ENCODE measurements around the gene NINJ1. TPM values are rescaled to one million over a fixed set of nuclear protein-coding genes. Genes with fewer than 3 reads are reported as not detected.

The NINJ1 gene
- polyA plus RNA-seq, 1 of the 3 experiments (the other 2 are of a cell fraction), result 31.7 TPM

DNA sequence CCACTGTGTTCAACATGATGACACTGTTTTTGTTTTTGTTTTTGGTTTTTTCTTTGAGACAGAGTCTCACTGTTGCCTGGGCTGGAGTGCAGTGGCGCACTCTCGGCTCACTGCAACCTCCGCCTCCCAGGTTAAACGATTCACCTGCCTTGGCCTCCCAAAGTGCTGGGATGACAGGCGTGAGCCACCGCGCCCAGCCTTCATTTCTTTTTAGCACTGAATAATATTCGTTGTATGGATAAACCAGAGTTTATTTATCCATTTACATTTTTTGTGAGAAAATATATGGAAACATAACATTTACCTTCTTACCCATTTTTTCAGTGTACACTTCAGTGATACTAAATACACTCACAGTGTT is 33.8 kb downstream of the NINJ1 start:
- Histone ChIP-seq H3K79me2 (ENCODE audit: insufficient read depth) (peaks cover 87% of the 10 kb centered on the region), H3K36me3 (replicated peaks in 1 of 2; ENCODE audit: control insufficient read depth in 1 of 2, insufficient read depth in 2 of 2, low read length in 1 of 2) (peaks cover 0 to 15% of the 10 kb centered on the region in 2 experiments), H3K27me3 (ENCODE audit: insufficient read depth) (no peaks in the 10 kb centered on the region), H3K27ac (ENCODE audit: low read depth in 2 of 2, low read length in 1 of 2) (no peak overlapping the region), H3K9me2 (no peaks in the 10 kb centered on the region), H3K9me3 (0 out of 2 replicates have a peak, but pooled peaks cover 3% of the 10 kb centered on the region), H3F3A (replicated peaks; ENCODE audit: insufficient read depth) (peaks cover 21% of the 10 kb centered on the region), H3K4me2 (no peak overlapping the region), H3K9ac (no peak overlapping the region), H2AFZ (ENCODE audit: low read depth) (no peak overlapping the region), H3K4me3 (ENCODE audit: low read depth in 2 of 2, low read length in 1 of 2) (no peak overlapping the region), H3K4me1 (ENCODE audit: control insufficient read depth in 1 of 2, insufficient read depth in 2 of 2, low read depth in 1 of 2, low read length in 1 of 2) (peaks cover 24 to 32% of the 10 kb centered on the region in 2 experiments; a peak in 3 of 4 replicates), H4K20me1 (ENCODE audit: insufficient read depth) (peaks cover 33% of the 10 kb centered on the region)
- 96% methylated on average over 8 of the region's 8 CpGs for WGBS (ENCODE audit: low lambda C conversion rate)
- TF ChIP-seq SIN3A (IDR thresholded peaks at IDR 0.05; ENCODE audit: borderline replicate concordance, low read depth, low read length) (no peak), NFIC (IDR thresholded peaks at IDR 0.05; ENCODE audit: borderline replicate concordance) (no peak), MXI1 (IDR thresholded peaks at IDR 0.05; ENCODE audit: low read depth, low read length) (no peak), MEF2A (IDR thresholded peaks at IDR 0.05; ENCODE audit: borderline replicate concordance, low read depth) (no peak), IRF3 (IDR thresholded peaks at IDR 0.05; ENCODE audit: low read depth, low read length) (no peak), FOXM1 (IDR thresholded peaks at IDR 0.05; ENCODE audit: low read depth) (no peak), FOSL2 (IDR thresholded peaks at IDR 0.05; ENCODE audit: borderline replicate concordance, low read depth) (no peak), SMC3 (IDR thresholded peaks at IDR 0.05; ENCODE audit: low read depth, low read length) (no peak), CHD2 (IDR thresholded peaks at IDR 0.05; ENCODE audit: low read length, partially characterized antibody) (no peak), RCOR1 (IDR thresholded peaks at IDR 0.05; ENCODE audit: low read length) (no peak), RXRA (IDR thresholded peaks at IDR 0.05; ENCODE audit: borderline replicate concordance, low read depth) (no peak), RAD21 (IDR thresholded peaks at IDR 0.05; ENCODE audit: low read length) (no peak)
- DNase-seq, result no peak
- CTCF ChIA-PET, result no interaction called here
- POLR2A ChIA-PET, result no interaction called here

DNA sequence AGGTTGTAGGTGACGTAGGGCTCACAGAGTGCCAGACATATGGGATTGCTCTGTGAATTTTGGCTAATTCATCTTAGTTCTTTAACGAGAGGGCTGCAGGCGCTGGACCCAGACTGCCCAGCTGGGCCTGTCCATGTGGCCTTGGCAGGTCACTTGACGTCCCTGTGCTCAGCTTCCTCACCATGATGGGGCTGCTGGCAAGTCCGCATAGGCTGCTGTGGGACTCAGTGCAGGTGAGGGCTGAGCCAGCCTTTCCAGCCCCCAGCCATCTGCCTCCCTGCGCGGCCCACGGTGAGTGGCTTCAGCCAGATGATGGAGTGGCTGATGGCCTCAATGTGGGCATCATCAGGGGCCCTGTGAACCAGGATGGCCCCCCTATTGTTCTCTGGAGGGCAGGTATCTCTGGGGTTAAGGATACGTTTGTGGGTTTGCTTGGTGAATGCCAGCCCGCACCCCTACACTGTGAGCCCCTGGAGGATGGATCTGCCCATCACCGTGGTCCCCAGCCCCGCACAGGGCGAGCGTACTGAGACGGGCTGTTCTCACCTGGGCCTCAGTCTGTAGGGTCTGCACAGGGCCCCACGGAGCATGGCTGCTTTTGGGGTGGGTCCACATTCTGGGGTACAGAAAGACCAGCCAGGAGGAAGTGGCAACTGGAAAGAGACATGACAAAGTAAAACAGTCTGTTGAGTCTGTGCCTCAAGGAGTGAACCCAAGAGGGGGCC is 34.3 kb downstream of the NINJ1 start:
- TF ChIP-seq GABPA (IDR thresholded peaks at IDR 0.05; ENCODE audit: low read depth) (no peak), POLR2AphosphoS5 (IDR thresholded peaks at IDR 0.05; ENCODE audit: low read depth, low read length) (no peak), FOSL2 (IDR thresholded peaks at IDR 0.05; ENCODE audit: borderline replicate concordance, low read depth) (no peak), RXRA (IDR thresholded peaks at IDR 0.05; ENCODE audit: borderline replicate concordance, low read depth) (no peak), PBX3 (IDR thresholded peaks at IDR 0.05) (no peak), MXI1 (IDR thresholded peaks at IDR 0.05; ENCODE audit: low read depth, low read length) (no peak)
- TF ChIP-seq, protein P1, sequence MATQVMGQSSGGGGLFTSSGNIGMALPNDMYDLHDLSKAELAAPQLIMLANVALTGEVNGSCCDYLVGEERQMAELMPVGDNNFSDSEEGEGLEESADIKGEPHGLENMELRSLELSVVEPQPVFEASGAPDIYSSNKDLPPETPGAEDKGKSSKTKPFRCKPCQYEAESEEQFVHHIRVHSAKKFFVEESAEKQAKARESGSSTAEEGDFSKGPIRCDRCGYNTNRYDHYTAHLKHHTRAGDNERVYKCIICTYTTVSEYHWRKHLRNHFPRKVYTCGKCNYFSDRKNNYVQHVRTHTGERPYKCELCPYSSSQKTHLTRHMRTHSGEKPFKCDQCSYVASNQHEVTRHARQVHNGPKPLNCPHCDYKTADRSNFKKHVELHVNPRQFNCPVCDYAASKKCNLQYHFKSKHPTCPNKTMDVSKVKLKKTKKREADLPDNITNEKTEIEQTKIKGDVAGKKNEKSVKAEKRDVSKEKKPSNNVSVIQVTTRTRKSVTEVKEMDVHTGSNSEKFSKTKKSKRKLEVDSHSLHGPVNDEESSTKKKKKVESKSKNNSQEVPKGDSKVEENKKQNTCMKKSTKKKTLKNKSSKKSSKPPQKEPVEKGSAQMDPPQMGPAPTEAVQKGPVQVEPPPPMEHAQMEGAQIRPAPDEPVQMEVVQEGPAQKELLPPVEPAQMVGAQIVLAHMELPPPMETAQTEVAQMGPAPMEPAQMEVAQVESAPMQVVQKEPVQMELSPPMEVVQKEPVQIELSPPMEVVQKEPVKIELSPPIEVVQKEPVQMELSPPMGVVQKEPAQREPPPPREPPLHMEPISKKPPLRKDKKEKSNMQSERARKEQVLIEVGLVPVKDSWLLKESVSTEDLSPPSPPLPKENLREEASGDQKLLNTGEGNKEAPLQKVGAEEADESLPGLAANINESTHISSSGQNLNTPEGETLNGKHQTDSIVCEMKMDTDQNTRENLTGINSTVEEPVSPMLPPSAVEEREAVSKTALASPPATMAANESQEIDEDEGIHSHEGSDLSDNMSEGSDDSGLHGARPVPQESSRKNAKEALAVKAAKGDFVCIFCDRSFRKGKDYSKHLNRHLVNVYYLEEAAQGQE (IDR thresholded peaks at IDR 0.05; ENCODE audit: low read depth, low read length), result no peak

More for the DNA sequence above, 34.3 kb downstream of the NINJ1 start:
- WGBS (ENCODE audit: low lambda C conversion rate), result 97% methylated on average over 10 of the region's 16 CpGs
- Histone ChIP-seq H3K9ac (no peak overlapping the region), H2AFZ (ENCODE audit: low read depth) (no peak overlapping the region), H4K20me1 (ENCODE audit: insufficient read depth) (peaks cover 33% of the 10 kb centered on the region), H3K4me3 (ENCODE audit: low read depth in 2 of 2, low read length in 1 of 2) (no peak overlapping the region), H3K9me3 (0 out of 2 replicates have a peak, but pooled peaks cover 3% of the 10 kb centered on the region), H3K4me2 (peak overlapping the region; percentile 96; the same call in 1 of the 2 replicates), H3K9me2 (no peaks in the 10 kb centered on the region), H3K27ac (ENCODE audit: low read depth in 2 of 2, low read length in 1 of 2) (peak overlapping the region in 1 of 2 experiments; percentile 89; a peak in 2 of 4 replicates), H3K4me1 (ENCODE audit: control insufficient read depth in 1 of 2, insufficient read depth in 2 of 2, low read depth in 1 of 2, low read length in 1 of 2) (peaks cover 24 to 35% of the 10 kb centered on the region in 2 experiments; a peak in 3 of 4 replicates), H3F3A (replicated peaks; ENCODE audit: insufficient read depth) (peaks cover 21% of the 10 kb centered on the region), H3K36me3 (replicated peaks in 1 of 2; ENCODE audit: control insufficient read depth in 1 of 2, insufficient read depth in 2 of 2, low read length in 1 of 2) (peaks cover 0 to 13% of the 10 kb centered on the region in 2 experiments), H3K27me3 (ENCODE audit: insufficient read depth) (no peaks in the 10 kb centered on the region), H3K79me2 (ENCODE audit: insufficient read depth) (peaks cover 82% of the 10 kb centered on the region)
- ChIA-PET POLR2A (no interaction called here), CTCF (interaction anchor here (1.4 to 4.1 kb wide), 3 partner anchors 9 to 96 kb away, joined by 3 to 28 read pairs (median 4); no protein-coding TSS in a partner anchor)
- DNase-seq, result no peak

Data from SK-N-SH (cell line).